ENCODE results near the gene PTPRK. TPM values are rescaled to one million over a fixed set of nuclear protein-coding genes. Genes with fewer than 3 reads are reported as not detected.

PTPRK gene
- total and polyA plus RNA-seq, 2 of the 13 experiments (the other 11 are each of a cell fraction or from before 2014, with no cell fraction given): 43.6 to 98.3 TPM

DNA sequence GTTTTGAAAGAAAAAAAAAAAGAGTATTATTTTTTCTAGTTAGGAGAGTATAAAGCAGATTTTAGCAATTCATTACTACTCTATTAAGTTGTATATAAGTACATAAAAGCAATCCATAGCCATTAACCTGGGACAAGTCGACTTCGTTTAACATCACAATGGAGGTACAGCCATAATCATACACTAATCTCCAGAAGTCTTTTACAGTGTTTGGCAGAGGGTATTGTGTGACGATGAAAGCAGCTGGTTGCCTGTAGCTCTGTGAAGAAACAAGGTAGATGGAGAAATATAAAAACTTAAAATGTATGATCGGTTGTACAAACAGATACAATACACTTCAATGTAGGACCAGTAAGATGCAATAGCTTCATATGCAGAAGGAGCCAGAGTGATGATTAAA is 543.6 kb downstream of the PTPRK start (continued):
- TF ChIP-seq, protein P1, sequence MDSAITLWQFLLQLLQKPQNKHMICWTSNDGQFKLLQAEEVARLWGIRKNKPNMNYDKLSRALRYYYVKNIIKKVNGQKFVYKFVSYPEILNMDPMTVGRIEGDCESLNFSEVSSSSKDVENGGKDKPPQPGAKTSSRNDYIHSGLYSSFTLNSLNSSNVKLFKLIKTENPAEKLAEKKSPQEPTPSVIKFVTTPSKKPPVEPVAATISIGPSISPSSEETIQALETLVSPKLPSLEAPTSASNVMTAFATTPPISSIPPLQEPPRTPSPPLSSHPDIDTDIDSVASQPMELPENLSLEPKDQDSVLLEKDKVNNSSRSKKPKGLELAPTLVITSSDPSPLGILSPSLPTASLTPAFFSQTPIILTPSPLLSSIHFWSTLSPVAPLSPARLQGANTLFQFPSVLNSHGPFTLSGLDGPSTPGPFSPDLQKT (CRISPR knock-in tag; IDR thresholded peaks at IDR 0.05; ENCODE audit: borderline replicate concordance): no peak
- TF ChIP-seq FOXJ3 (CRISPR knock-in tag; IDR thresholded peaks at IDR 0.05; ENCODE audit: borderline replicate concordance): no peak
- TF ChIP-seq ARID2 (CRISPR knock-in tag; IDR thresholded peaks at IDR 0.05; ENCODE audit: borderline replicate concordance): no peak
- no peak for TF ChIP-seq ZEB1 (IDR thresholded peaks at IDR 0.05; ENCODE audit: insufficient replicate concordance, low read depth)
- no peak for TF ChIP-seq ZFP37 (CRISPR knock-in tag; IDR thresholded peaks at IDR 0.05; ENCODE audit: borderline replicate concordance)
- TF ChIP-seq ZNF850 (CRISPR knock-in tag; conservative IDR thresholded peaks at IDR 0.05): no peak

DNA sequence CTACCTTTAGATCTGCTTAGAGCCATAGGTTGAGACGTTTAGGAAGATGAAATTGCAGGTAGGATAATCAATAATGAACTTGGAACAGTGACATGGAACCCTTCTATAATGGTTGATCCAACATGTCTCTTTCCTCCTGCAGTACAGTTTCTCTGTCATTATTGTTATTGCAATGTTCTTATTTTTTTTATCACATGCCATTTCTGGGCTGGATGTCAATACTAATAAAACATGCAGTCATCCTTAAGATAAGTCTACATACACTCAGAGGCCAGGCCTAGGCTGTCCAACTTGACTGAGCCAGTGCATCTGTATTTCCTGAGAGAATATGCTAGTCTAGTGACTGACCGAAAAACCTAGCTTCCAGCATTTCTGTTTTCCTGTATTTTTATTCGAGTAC is 544.3 kb downstream of the PTPRK start:
- ChIA-PET POLR2A (no interaction called here), CTCF (ENCODE audit: low intra/inter-chr PET ratio, low total read pairs) (no interaction called here)
- intact Hi-C loops (cut with micrococcal nuclease; ENCODE audit: unreplicated experiment) (no loop called here), in situ Hi-C loops (cut with HindIII; ENCODE audit: extremely low pct_ligation_motif_present, low pct_unique_long_range_greater_than_20kb) (no loop called here)
- no peak for ATAC-seq
- H3K9me3 ChIP-seq (ENCODE audit: low read length): no peaks in the 10 kb centered on the region
- H3K27ac ChIP-seq (ENCODE audit: extremely low read length, insufficient read depth, low read length): no peak overlapping the region
- no peak for FAIRE-seq
- H3K27me3 ChIP-seq (ENCODE audit: control insufficient read depth in 1 of 2, insufficient read depth in 2 of 2, low read length in 2 of 2): no peaks in the 10 kb centered on the region
- no peak overlapping the region for H2AFZ ChIP-seq (ENCODE audit: low read length)
- no peak overlapping the region for H3K9ac ChIP-seq (ENCODE audit: insufficient read depth, low read depth, low read length)
- no peak for DNase-seq (ENCODE audit: low spot score)
- no TSS peak for BruUV-seq (replicated peaks)
- H4K20me1 ChIP-seq (ENCODE audit: insufficient read depth, low read length): no peaks in the 10 kb centered on the region
- H3K79me2 ChIP-seq (ENCODE audit: insufficient read depth, low read length): no peaks in the 10 kb centered on the region
- H3K36me3 ChIP-seq (replicated peaks in 1 of 2; ENCODE audit: control insufficient read depth in 1 of 2, insufficient read depth in 2 of 2, low read length in 2 of 2): peaks cover 18 to 65% of the 10 kb centered on the region in 2 experiments
- 89% methylated on average over 3 of the region's 3 CpGs for WGBS (ENCODE audit: low lambda C conversion rate)
- H3K4me2 ChIP-seq (ENCODE audit: low read depth, low read length): no peak overlapping the region
- TF ChIP-seq SSRP1 (CRISPR knock-in tag; IDR thresholded peaks at IDR 0.05) (no peak), ZFAT (CRISPR knock-in tag; conservative IDR thresholded peaks at IDR 0.05) (no peak), SYNCRIP (IDR thresholded peaks at IDR 0.05; ENCODE audit: insufficient read depth, low read depth, low read length) (no peak), ZNF724P (CRISPR knock-in tag; IDR thresholded peaks at IDR 0.05; ENCODE audit: borderline replicate concordance) (no peak), ZEB1 (IDR thresholded peaks at IDR 0.05; ENCODE audit: insufficient replicate concordance, low read depth) (no peak)
- H3K4me3 ChIP-seq (replicated peaks in 1 of 3; ENCODE audit: insufficient read depth in 1 of 3, low read depth in 2 of 3, low read length in 3 of 3): no peak overlapping the region
- no peaks in the 10 kb centered on the region for H3K4me1 ChIP-seq (ENCODE audit: insufficient read depth, low read length)

Data from HepG2 (cell line).